Medulla oblongata (tissue), 1 donor: ENCODE results near the gene ALS2CL.

Source experiments
- DNase-seq: peaks from one replicate; pipeline ENCODE4 v3.0.0-alpha.2; 2015; ENCODE audit errors: extremely low spot score

Gene ALS2CL

DNA sequence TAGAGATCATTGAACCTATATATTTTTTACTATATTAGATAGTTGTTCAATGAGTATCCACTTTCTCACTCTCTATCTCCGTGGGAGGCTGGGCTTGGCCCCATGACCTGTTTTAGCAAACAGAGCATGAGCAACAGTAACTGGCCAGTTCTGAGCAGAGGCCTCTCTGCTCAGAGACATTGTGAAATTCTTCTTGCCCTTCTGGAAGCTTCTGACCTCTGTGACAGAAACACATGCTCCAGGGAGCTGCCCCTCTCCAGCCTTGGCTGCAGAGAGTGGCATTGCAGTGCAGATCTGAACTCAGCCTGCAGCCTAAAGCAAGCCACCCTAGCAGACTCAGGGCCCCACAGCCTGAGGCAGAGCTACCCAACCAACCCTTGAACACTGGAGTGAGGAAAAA, 60.7 kb downstream of the ALS2CL start:
- DNase-seq, result no peak

- peak; percentile 82 for DNase-seq
Measured at GRCh38 chr3:46629551-46630517, 63.6 kb downstream of the ALS2CL start.

GRCh38 chr3:46628901-46629369, 64.5 kb downstream of the ALS2CL start:
- DNase-seq, result peak; percentile 63

DNA sequence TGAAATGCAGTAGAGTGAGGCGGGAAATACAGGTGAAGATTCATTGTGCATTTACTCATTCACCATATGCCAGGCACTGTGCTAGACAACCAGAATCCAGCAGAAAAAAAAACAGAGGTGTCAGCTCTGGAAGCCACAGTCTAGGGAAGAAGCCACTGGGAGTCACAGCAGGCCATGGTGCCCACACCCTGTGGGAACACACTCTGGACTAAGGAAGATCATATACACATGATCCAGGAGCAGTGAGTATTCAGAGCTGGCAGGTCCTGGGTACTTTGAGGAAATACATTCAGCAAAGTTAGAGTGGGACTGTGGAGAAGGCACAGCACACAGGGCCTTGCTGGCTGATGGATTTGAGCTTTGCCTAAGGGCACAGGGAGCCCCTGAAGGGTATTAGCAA, 66.4 kb downstream of the ALS2CL start:
- DNase-seq, result no peak

DNA sequence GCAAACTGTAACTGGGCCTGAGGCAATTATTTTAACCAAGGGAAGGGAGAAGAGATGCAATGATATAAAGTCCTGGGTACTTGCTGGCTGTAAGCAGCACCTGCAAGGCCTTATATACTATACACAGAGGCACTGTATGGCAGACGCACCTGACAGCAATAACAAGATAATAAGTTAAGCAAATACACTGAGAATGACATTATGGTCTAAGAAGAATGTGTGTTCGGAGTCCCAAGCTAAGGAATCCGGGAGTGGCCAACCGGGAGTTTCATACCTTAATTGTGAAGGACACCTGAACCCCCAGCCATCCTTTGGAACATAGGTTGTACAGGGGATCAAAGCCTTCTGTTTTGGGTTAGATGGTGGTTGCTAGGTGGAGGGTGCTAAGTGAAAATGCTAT, 67.4 kb downstream of the ALS2CL start:
- no peak for DNase-seq

- DNase-seq, result peak; percentile 59
Measured at GRCh38 chr3:46624975-46625490, 68.4 kb downstream of the ALS2CL start.

DNA sequence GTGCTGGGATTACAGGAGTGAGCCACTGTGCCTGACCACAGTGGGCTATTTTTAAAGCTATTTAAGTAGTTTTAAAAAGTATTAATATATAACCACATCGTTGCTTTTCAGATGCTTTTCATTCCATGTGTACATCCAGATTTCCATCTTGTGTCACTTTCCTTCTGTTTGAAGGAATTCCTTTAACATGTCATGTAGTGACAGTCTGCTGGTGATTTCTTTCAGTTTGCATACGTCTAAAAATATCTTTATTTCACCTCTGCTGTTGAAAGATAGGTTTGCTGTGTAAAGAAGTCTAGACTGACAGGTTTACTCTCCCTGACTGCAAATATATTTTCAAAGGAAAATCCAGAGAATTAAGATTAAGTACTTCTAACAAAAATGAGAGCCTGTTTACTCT, 68.9 kb downstream of the ALS2CL start:
- DNase-seq, result no peak

DNA sequence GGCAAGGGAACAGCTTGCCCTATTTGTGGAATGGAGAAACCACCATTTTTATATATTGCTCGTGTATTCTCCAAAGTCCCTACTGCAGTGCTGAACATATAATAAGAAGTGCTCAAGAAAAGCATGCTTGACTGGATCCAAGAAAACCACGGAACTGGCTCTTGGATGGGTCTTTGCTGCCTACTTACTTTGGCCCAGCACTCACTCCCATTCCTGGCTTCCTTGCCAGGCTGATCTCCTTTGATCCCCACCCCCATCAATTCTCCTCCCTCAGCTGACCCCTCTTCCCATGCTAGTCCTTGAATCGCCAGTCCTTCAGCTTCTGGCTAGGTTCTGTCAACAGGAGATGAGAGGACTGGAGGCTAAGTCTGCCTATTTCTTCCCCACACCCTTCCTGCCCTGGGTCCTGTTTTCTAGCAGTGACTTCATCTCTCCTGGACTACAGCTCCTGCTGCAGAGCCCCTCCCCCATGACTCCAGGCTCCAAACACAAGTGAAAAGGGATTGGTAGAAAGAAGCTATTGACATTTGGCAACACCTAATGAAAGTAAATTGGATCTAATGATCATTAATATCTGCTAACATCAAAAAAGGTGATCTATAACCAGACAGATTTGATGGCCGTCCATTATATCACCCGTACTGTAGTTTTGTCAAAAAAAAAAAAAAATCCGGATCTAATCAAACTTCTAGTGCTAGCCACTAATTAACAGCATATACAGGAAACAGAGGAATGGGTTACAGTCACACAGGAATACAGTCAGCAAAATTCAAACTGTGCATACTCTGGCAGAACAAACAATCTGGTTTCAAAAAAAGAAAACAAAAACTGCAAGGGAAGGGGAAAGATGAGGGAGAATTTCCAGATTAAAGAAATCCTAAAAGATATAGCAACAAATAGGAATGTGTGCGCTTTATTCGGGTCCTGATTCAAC, 73.4 kb downstream of the ALS2CL start:
- no peak for DNase-seq
